ACC112 (cell line): Measurements from ENCODE around the gene ERP27.

Experiments used
- H2AFZ ChIP-seq: fragments of 200-600 bp; sonication (generic); one replicate; pipeline ENCODE4 v1.6.0; 2017; ENCODE audit warnings: antibody characterized with exemption, low read length; ENCODE audit not compliant: unreplicated experiment
- H3K27ac ChIP-seq: fragments of 200-600 bp; sonication (generic); 2 replicates; pipeline ENCODE4 v1.5.1; 2014; ENCODE audit warnings: low read depth, mild to moderate bottlenecking, antibody characterized with exemption, low read length, moderate library complexity
- H3K27me3 ChIP-seq: fragments of 200-600 bp; sonication (generic); 2 replicates; pipeline ENCODE4 v1.6.1; 2014; ENCODE audit warnings: mild to moderate bottlenecking, antibody characterized with exemption, low read length, moderate library complexity, mixed read lengths; ENCODE audit not compliant: insufficient read depth
- H3K36me3 ChIP-seq: fragments of 200-600 bp; sonication (generic); 2 replicates; pipeline ENCODE4 v1.6.1; 2016; ENCODE audit warnings: mild to moderate bottlenecking, antibody characterized with exemption, low read length, moderate library complexity, mixed read lengths; ENCODE audit not compliant: insufficient read depth
- H3K4me1 ChIP-seq: fragments of 200-600 bp; sonication (generic); one replicate; pipeline ENCODE4 v1.6.1; 2016; ENCODE audit warnings: low read length, mixed read lengths; ENCODE audit not compliant: insufficient read depth, unreplicated experiment, control insufficient read depth
- H3K4me3 ChIP-seq: fragments of 200-600 bp; sonication (generic); 2 replicates; pipeline ENCODE4 v1.5.1; 2014; ENCODE audit warnings: mild to moderate bottlenecking, low read depth, low read length
- H3K79me2 ChIP-seq: fragments of 200-600 bp; sonication (generic); one replicate; pipeline ENCODE4 v1.6.0; 2016; ENCODE audit warnings: low read length; ENCODE audit not compliant: control insufficient read depth, unreplicated experiment, insufficient read depth

The ERP27 gene

GRCh38 chr12:14974633-14975032 lies 36.3 kb upstream of the ERP27 start:
- Histone ChIP-seq H3K4me3 (no peak overlapping the region), H3K36me3 (no peaks in the 10 kb centered on the region)

GRCh38 chr12:14972816-14973215 lies 34.5 kb upstream of the ERP27 start, which contains the start of gene PDE6H:
TSS of gene PDE6H (plus strand) at chr12:14973042. CDS start at chr12:14978013, 4,971 bp downstream.
- H3K27me3 ChIP-seq = no peaks in the 10 kb centered on the region
- H3K36me3 ChIP-seq = no peaks in the 10 kb centered on the region
- no peaks in the 10 kb centered on the region for H3K79me2 ChIP-seq
- no peak within 1 kb of the TSS for H3K4me3 ChIP-seq
- H3K4me1 ChIP-seq = peaks cover 4% of the 10 kb centered on the region
- no peak within 1 kb of the TSS for H3K27ac ChIP-seq
- H2AFZ ChIP-seq = no peak within 1 kb of the TSS

More at GRCh38 chr12:14974633-14975032, 36.3 kb upstream of the ERP27 start:
- no peaks in the 10 kb centered on the region for H3K79me2 ChIP-seq
- no peak overlapping the region for H2AFZ ChIP-seq
- H3K27ac ChIP-seq = no peak overlapping the region
- peaks cover 4% of the 10 kb centered on the region for H3K4me1 ChIP-seq
- no peaks in the 10 kb centered on the region for H3K27me3 ChIP-seq

- H3K36me3 ChIP-seq = no peaks in the 10 kb centered on the region
- peaks cover 4% of the 10 kb centered on the region for H3K4me1 ChIP-seq
- no peaks in the 10 kb centered on the region for H3K27me3 ChIP-seq
- no peak overlapping the region for H3K27ac ChIP-seq
- H3K79me2 ChIP-seq = no peaks in the 10 kb centered on the region
- no peak overlapping the region for H3K4me3 ChIP-seq
- peak overlapping the region; percentile 18 for H2AFZ ChIP-seq
Observed at GRCh38 chr12:14970473-14970872, 32.1 kb upstream of the ERP27 start.

- Histone ChIP-seq H3K4me1 (peaks cover 4% of the 10 kb centered on the region), H3K36me3 (no peaks in the 10 kb centered on the region), H3K27me3 (no peaks in the 10 kb centered on the region), H2AFZ (no peak overlapping the region), H3K4me3 (no peak overlapping the region), H3K79me2 (no peaks in the 10 kb centered on the region), H3K27ac (no peak overlapping the region)
Observed at GRCh38 chr12:14968478-14968877, 30.1 kb upstream of the ERP27 start.

- H2AFZ ChIP-seq = no peak overlapping the region
- no peaks in the 10 kb centered on the region for H3K27me3 ChIP-seq
- H3K79me2 ChIP-seq = no peaks in the 10 kb centered on the region
- peaks cover 12% of the 10 kb centered on the region for H3K4me1 ChIP-seq
- no peak overlapping the region for H3K4me3 ChIP-seq
- no peaks in the 10 kb centered on the region for H3K36me3 ChIP-seq
- no peak overlapping the region for H3K27ac ChIP-seq
Observed at GRCh38 chr12:14965221-14965620, 26.9 kb upstream of the ERP27 start.

GRCh38 chr12:14964406-14964805 lies 26.1 kb upstream of the ERP27 start:
- no peaks in the 10 kb centered on the region for H3K79me2 ChIP-seq
- H3K36me3 ChIP-seq = no peaks in the 10 kb centered on the region
- no peak overlapping the region for H2AFZ ChIP-seq
- H3K27me3 ChIP-seq = no peaks in the 10 kb centered on the region
- H3K4me1 ChIP-seq = peaks cover 12% of the 10 kb centered on the region
- no peak overlapping the region for H3K27ac ChIP-seq
- no peak overlapping the region for H3K4me3 ChIP-seq

- Histone ChIP-seq H3K27ac (no peak overlapping the region), H3K36me3 (no peaks in the 10 kb centered on the region), H3K4me1 (peaks cover 12% of the 10 kb centered on the region), H3K4me3 (no peak overlapping the region), H3K79me2 (no peaks in the 10 kb centered on the region), H2AFZ (no peak overlapping the region), H3K27me3 (no peaks in the 10 kb centered on the region)
Observed at GRCh38 chr12:14963520-14963919, 25.2 kb upstream of the ERP27 start.

GRCh38 chr12:14962797-14963196 lies 24.5 kb upstream of the ERP27 start:
- H3K4me1 ChIP-seq = peaks cover 12% of the 10 kb centered on the region

GRCh38 chr12:14962153-14962539 lies 23.8 kb upstream of the ERP27 start:
- H3K4me3 ChIP-seq = no peak overlapping the region
- no peaks in the 10 kb centered on the region for H3K27me3 ChIP-seq
- H3K27ac ChIP-seq = no peak overlapping the region
- H3K79me2 ChIP-seq = no peaks in the 10 kb centered on the region
- no peak overlapping the region for H2AFZ ChIP-seq
- H3K36me3 ChIP-seq = no peaks in the 10 kb centered on the region
- H3K4me1 ChIP-seq = peaks cover 12% of the 10 kb centered on the region

More at GRCh38 chr12:14962797-14963196, 24.5 kb upstream of the ERP27 start:
- Histone ChIP-seq H2AFZ (no peak overlapping the region), H3K4me3 (no peak overlapping the region), H3K27ac (no peak overlapping the region), H3K36me3 (no peaks in the 10 kb centered on the region), H3K79me2 (no peaks in the 10 kb centered on the region), H3K27me3 (no peaks in the 10 kb centered on the region)

GRCh38 chr12:14961466-14962152 lies 23.3 kb upstream of the ERP27 start, which contains the start of gene ARHGDIB:
TSS of gene ARHGDIB (minus strand) at chr12:14961601. CDS start at chr12:14950712, 10,889 bp downstream.
- Histone ChIP-seq H2AFZ (peak within 1 kb of the TSS; percentile 22), H3K79me2 (no peaks in the 10 kb centered on the region), H3K27ac (no peak within 1 kb of the TSS), H3K4me3 (peak within 1 kb of the TSS; percentile 51), H3K27me3 (no peaks in the 10 kb centered on the region), H3K36me3 (no peaks in the 10 kb centered on the region), H3K4me1 (peaks cover 12% of the 10 kb centered on the region)
